Stimulated activated CD4-positive, alpha-beta T cell treated with anti-CD3 and anti-CD28 coated beads, TNF-alpha, amount 100 ng/mL, for 48 hours (primary cell): ENCODE measurements around the gene PLEKHH1.

ENCODE experiments used
- DNase-seq, 3 donors: peaks; one replicate each; pipeline ENCODE4 v3.0.0-alpha.2; 2020; ENCODE audit warnings: low read depth in 3 of 3

The PLEKHH1 gene

GRCh38 chr14:67532998-67533753 is at the start of gene PLEKHH1:
Gene PLEKHH1, plus strand, starts transcription at chr14:67533290. Its CDS starts 8,578 bp downstream, at chr14:67541868.
- peak; percentile 43 to 64 (median 47) for DNase-seq

- DNase-seq = no peak
Measured at GRCh38 chr14:67483579-67484285, 49.4 kb upstream of the PLEKHH1 start.

GRCh38 chr14:67485501-67486095 is 47.5 kb upstream of the PLEKHH1 start:
- DNase-seq = no peak

- DNase-seq = no peak
Measured at GRCh38 chr14:67486890-67487289, 46.2 kb upstream of the PLEKHH1 start.

DNA sequence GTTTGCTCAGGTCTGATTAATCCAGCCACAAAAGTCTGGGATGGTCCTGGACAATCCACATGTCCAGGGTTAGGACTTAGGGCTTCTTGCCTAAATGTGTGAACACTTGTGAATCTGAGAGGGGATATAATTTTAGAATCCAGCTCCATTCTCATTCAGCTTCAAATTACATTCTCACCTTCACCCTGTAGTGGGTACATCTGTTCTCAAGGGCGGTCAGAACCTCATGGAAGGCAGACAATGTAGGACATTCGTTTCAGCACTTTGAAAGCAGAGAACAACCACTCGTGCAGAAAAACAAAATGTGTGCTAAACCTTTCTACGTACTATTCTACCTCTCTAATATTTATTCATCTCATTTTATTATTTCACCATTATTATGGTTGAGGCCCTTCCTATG is 45.8 kb upstream of the PLEKHH1 start:
- no peak for DNase-seq

GRCh38 chr14:67487937-67488893 is 44.9 kb upstream of the PLEKHH1 start, which contains the start of gene TMEM229B:
Gene TMEM229B, minus strand, starts transcription at chr14:67488721. Its CDS starts 14,798 bp downstream, at chr14:67473923.
- peak; percentile 39 to 54 (median 52) for DNase-seq

GRCh38 chr14:67490196-67490595 is 42.9 kb upstream of the PLEKHH1 start:
- DNase-seq = no peak

GRCh38 chr14:67491285-67491684 is 41.8 kb upstream of the PLEKHH1 start:
- DNase-seq = no peak

- DNase-seq = no peak
Measured at GRCh38 chr14:67491741-67492507, 41.2 kb upstream of the PLEKHH1 start.

GRCh38 chr14:67492538-67492937 is 40.6 kb upstream of the PLEKHH1 start:
- DNase-seq = no peak

GRCh38 chr14:67493092-67493717 is 39.9 kb upstream of the PLEKHH1 start:
- DNase-seq = no peak

GRCh38 chr14:67495827-67496226 is 37.3 kb upstream of the PLEKHH1 start:
- DNase-seq = no peak

DNA sequence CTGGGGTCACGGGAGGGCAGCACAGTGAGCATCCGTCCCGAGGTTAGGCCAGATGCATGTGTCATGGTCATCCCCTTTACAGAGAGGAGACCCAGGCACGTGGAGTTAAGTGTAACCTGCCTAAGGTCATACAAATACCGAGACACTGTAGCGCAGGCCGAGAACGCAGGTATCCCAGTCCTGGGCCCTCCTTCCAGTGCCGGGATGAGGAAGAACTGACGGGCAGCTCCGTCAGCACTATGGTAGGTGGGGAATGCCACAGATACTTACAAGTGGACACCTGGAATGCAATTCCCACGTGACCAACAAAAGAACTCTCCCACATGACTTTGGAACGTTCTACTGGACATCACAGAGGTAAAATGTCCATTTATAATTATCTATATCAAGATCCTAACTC is 35.9 kb upstream of the PLEKHH1 start:
- no peak for DNase-seq

- DNase-seq = no peak
Measured at GRCh38 chr14:67497716-67498115, 35.4 kb upstream of the PLEKHH1 start.

DNA sequence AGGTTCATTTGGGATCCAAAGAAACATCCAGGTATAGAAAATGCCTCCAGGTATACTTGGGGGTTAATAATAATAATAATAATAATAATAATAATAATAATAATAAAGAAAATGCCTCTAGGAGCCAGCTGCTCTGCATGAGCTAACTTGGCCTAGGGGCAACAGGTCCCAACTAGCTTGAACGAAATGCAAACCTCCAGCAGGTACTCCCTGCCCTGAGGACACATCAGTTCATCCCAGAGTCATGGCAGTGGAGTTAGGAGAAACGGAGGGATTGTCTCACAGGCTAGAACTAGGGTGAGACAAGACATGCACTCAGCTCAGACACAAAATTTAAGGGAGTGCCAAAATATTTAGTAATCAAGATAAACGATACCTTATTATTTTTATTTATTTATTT is 32.1 kb upstream of the PLEKHH1 start:
- DNase-seq = no peak

GRCh38 chr14:67501670-67502069 is 31.4 kb upstream of the PLEKHH1 start:
- no peak for DNase-seq

DNA sequence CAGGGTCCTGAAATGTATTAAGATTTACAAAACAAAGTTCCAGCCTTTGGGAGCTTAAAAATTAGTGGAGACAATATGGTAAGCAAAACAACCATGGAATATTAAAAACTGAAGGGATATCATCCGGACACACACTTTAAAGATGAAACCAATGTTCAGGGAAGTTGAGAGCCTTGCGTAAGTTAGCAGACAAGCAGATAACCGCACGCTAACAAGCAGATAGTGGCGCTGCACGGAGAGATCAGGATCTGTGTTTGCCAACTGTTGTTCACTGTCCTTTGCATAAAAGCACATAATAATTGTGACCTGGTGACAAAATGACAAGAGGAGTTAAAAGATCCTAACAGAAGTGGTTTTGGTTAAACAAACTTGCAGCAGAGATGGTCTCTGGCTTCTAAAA is 30.2 kb upstream of the PLEKHH1 start:
- no peak for DNase-seq

DNA sequence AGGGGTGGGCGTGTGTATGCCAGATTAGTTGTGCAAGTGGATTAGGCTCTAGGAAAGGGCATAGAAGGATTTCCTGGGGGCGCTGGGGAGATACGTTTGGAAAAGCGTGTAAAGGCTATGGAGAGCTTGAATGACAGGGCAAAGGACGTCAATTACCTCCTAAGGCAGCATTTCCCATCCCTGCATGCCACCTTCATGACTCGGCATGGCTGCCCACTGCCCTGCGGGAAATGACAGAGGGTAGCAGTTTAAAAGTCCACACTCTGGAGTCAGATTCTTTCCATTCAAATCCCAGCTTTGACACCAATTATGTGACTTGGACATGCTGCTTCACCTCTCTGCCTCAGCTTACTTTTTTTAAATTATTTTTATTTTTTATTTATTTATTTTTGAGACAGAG is 29.8 kb upstream of the PLEKHH1 start:
- DNase-seq = no peak

DNA sequence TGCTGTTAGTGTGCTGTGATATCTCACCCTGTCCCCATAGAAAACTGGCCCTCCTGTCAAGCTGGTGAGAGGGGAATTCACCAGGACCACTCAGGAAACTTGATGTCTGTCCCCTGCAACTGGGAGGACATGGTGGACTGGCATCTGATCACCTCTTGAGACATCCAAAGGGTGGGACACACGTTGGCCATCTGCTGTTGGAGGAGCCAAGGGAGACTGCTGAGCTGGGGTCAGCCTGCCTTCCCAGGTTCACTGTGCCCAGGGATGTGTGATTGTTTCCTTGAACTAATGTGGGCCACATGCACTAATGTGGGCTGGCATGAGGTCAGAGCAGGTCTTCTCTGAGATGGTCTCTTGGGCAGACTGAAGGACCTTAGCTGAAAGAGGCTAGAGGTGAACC is 27.8 kb upstream of the PLEKHH1 start:
- no peak for DNase-seq

DNA sequence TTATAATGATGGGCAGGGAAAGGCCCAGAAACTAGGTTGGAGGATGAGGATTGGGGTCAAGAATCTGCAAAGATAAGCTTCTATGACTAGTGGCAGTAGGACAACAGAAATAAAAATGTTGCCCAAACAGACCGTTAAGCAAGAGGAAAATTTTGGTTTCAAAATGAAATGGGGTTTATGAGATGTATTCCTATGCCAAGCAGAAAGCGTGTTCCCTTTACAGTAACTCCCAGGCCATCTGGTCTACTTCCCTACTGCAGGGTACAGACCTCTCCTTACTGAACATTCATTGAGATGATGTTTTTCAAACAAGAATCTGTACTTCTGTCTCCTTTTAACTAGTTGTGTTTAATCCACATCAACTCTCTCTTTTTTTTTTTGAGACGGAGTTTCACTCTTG is 24.1 kb upstream of the PLEKHH1 start:
- no peak for DNase-seq
